IMR-90 (cell line): ENCODE results near the gene ROBO1.

Source experiments
- BHLHE40 ChIP-seq: fragments of 150-350 bp; IDR thresholded peaks from 2 replicates; pipeline ENCODE4 v1.6.1; 2016; ENCODE audit warnings: mild to moderate bottlenecking, low read depth, low read length
- CEBPB ChIP-seq: IDR thresholded peaks from 2 replicates; pipeline ENCODE4 v1.6.1; 2012; ENCODE audit warnings: low read depth, low read length, improper control_type of control experiment
- CHD1 ChIP-seq: IDR thresholded peaks from 2 replicates; pipeline ENCODE4 v1.6.1; 2012; ENCODE audit warnings: low read depth, low read length, improper control_type of control experiment
- CTCF ChIP-seq: conservative IDR thresholded peaks from 2 replicates; pipeline ENCODE4 v1.5.1; 2012; ENCODE audit warnings: mild to moderate bottlenecking, low read depth, low read length, improper control_type of control experiment
- ELK1 ChIP-seq: fragments of 150-350 bp; IDR thresholded peaks from 2 replicates; pipeline ENCODE4 v1.6.1; 2016; ENCODE audit warnings: low read depth, mild to moderate bottlenecking, low read length, moderate library complexity, borderline replicate concordance
- MAFK ChIP-seq: IDR thresholded peaks from 2 replicates; pipeline ENCODE4 v1.6.1; 2012; ENCODE audit warnings: low read depth, low read length, improper control_type of control experiment
- MXI1 ChIP-seq: IDR thresholded peaks from 2 replicates; pipeline ENCODE4 v1.6.1; 2012; ENCODE audit warnings: low read depth, mild to moderate bottlenecking, low read length, moderate library complexity, borderline replicate concordance
- POLR2A ChIP-seq: IDR thresholded peaks from 2 replicates; pipeline ENCODE4 v1.6.1; 2012; ENCODE audit warnings: mild to moderate bottlenecking, low read depth, low read length
- RAD21 ChIP-seq: IDR thresholded peaks from 2 replicates; pipeline ENCODE4 v1.6.1; 2012; ENCODE audit warnings: low read length, improper control_type of control experiment
- RCOR1 ChIP-seq: IDR thresholded peaks from 2 replicates; pipeline ENCODE4 v1.6.1; 2012; ENCODE audit warnings: mild to moderate bottlenecking, low read length, improper control_type of control experiment; ENCODE audit not compliant: insufficient replicate concordance
- RFX5 ChIP-seq: IDR thresholded peaks from 2 replicates; pipeline ENCODE4 v1.8.0; 2012; ENCODE audit warnings: low read depth, mild to moderate bottlenecking, low read length, moderate library complexity
- SMC3 ChIP-seq: fragments of 150-350 bp; IDR thresholded peaks from 2 replicates; pipeline ENCODE4 v1.6.1; 2016; ENCODE audit warnings: low read depth, mild to moderate bottlenecking, antibody characterized with exemption, low read length, moderate library complexity
- USF2 ChIP-seq: fragments of 150-350 bp; IDR thresholded peaks from 2 replicates; pipeline ENCODE4 v1.6.1; 2017; ENCODE audit warnings: mild to moderate bottlenecking, antibody characterized with exemption, low read length, low read depth

- TF ChIP-seq SMC3 (no peak), CTCF (no peak), CEBPB (no peak), RAD21 (no peak), POLR2A (no peak), CHD1 (no peak), USF2 (no peak), MXI1 (no peak), RCOR1 (no peak), RFX5 (no peak), MAFK (no peak), BHLHE40 (no peak), ELK1 (no peak)
Observed at GRCh38 chr3:79751703-79752102, 16.1 kb downstream of the ROBO1 start.
